OCI-LY1 (cell line): ENCODE measurements around the gene LONRF3.

Source experiments
- CTCF ChIP-seq: fragments of 200-600 bp; sonication (generic), shearing (Covaris generic); IDR thresholded peaks from 2 replicates; pipeline ENCODE4 v1.5.1; 2017; ENCODE audit warnings: mild to moderate bottlenecking, antibody characterized with exemption, low read length, moderate library complexity, mixed read lengths
- EZH2 ChIP-seq: fragments of 200-600 bp; sonication (generic), shearing (Covaris generic); IDR thresholded peaks from 2 replicates; pipeline ENCODE4 v1.8.0; 2017; ENCODE audit warnings: borderline replicate concordance, mixed run types, mild to moderate bottlenecking, antibody characterized with exemption, low read length, moderate library complexity, mixed read lengths

- TF ChIP-seq CTCF (no peak), EZH2 (no peak)
Measured at GRCh38 chrX:119030990-119031389, 56.6 kb downstream of the LONRF3 start.
